OCI-LY7 (cell line): ENCODE results near the gene SLC25A29. TPM values are rescaled to one million over a fixed set of nuclear protein-coding genes. Genes with fewer than 3 reads are reported as not detected.

ENCODE experiments used
- BruUV-seq: library from RNA; stranded (reverse); fragments of 400-500 nt; replicated peaks from 2 replicates; lab custom pipeline; 2021; lab: Mats Ljungman, UMichigan
- CTCF ChIA-PET: fragments of 300-600 bp; sonication (Branson Sonifier 250); formaldehyde crosslinking; loops from one replicate; lab custom pipeline; 2022; ENCODE audit warnings: antibody characterized with exemption; ENCODE audit not compliant: unreplicated experiment; lab: Charles Lee
- POLR2A ChIA-PET: fragments of 300-600 bp; sonication (Branson Sonifier 250); formaldehyde crosslinking; loops from one replicate; lab custom pipeline; 2022; ENCODE audit warnings: antibody characterized with exemption; lab: Charles Lee
- DNase-seq: peaks from one replicate; pipeline ENCODE4 v3.0.0-alpha.2; 2015; ENCODE audit warnings: low spot score
- H2AFZ ChIP-seq: fragments of 200-600 bp; sonication (generic), shearing (Covaris generic); 2 replicates; pipeline ENCODE4 v1.6.1; 2014; ENCODE audit warnings: mild to moderate bottlenecking, antibody characterized with exemption, low read length, moderate library complexity
- H3K27ac ChIP-seq: fragments of 200-600 bp; sonication (generic); 2 replicates; pipeline ENCODE4 v1.5.1; 2014; ENCODE audit warnings: mixed run types, low read depth, mild to moderate bottlenecking, moderate library complexity, low read length, inconsistent platforms; ENCODE audit not compliant: poor library complexity, severe bottlenecking
- H3K36me3 ChIP-seq: fragments of 200-600 bp; sonication (generic); 2 replicates; pipeline ENCODE4 v1.6.1; 2014; ENCODE audit warnings: mild to moderate bottlenecking, antibody characterized with exemption, low read length, moderate library complexity, mixed read lengths; ENCODE audit not compliant: insufficient read depth
- H3K4me1 ChIP-seq: fragments of 200-600 bp; sonication (generic); 2 replicates; pipeline ENCODE4 v1.5.1; 2014; ENCODE audit warnings: mild to moderate bottlenecking, low read length; ENCODE audit not compliant: insufficient read depth, poor library complexity, severe bottlenecking
- H3K4me2 ChIP-seq: fragments of 200-600 bp; sonication (generic); 2 replicates; pipeline ENCODE4 v1.6.1; 2014; ENCODE audit warnings: mild to moderate bottlenecking, low read length
- H3K4me3 ChIP-seq: fragments of 200-600 bp; sonication (generic); 2 replicates; pipeline ENCODE4 v1.5.1; 2014; ENCODE audit warnings: mild to moderate bottlenecking, low read depth, low read length; ENCODE audit not compliant: poor library complexity, severe bottlenecking
- H3K79me2 ChIP-seq: fragments of 200-600 bp; sonication (generic); 2 replicates; pipeline ENCODE4 v1.6.1; 2016; ENCODE audit warnings: low read depth, mild to moderate bottlenecking, low read length, moderate library complexity, mixed read lengths; ENCODE audit not compliant: insufficient read depth
- H3K9me2 ChIP-seq: fragments of 200-600 bp; sonication (generic); 2 replicates; pipeline ENCODE4 v1.6.1; 2016; ENCODE audit warnings: mild to moderate bottlenecking, low read length, mixed read lengths; ENCODE audit not compliant: insufficient read depth
- H3K9me3 ChIP-seq: fragments of 200-600 bp; sonication (generic); 2 replicates; pipeline ENCODE4 v1.6.1; 2014; ENCODE audit warnings: mild to moderate bottlenecking, mixed run types, low read length, mixed read lengths
- H4K20me1 ChIP-seq: fragments of 200-600 bp; sonication (generic); 2 replicates; pipeline ENCODE4 v1.6.1; 2014; ENCODE audit warnings: mild to moderate bottlenecking, antibody characterized with exemption, low read length, moderate library complexity, mixed read lengths; ENCODE audit not compliant: insufficient read depth
- CTCF ChIP-seq: fragments of 200-600 bp; sonication (generic); conservative IDR thresholded peaks from 2 replicates; pipeline ENCODE4 v1.5.1; 2014; ENCODE audit warnings: mild to moderate bottlenecking, antibody characterized with exemption, low read length, moderate library complexity, mixed read lengths
- EZH2phosphoT487 ChIP-seq: fragments of 200-600 bp; sonication (generic); IDR thresholded peaks from 2 replicates; pipeline ENCODE4 v1.6.1; 2018; ENCODE audit warnings: low read depth, borderline replicate concordance, mild to moderate bottlenecking, mixed run types, antibody characterized with exemption, low read length, moderate library complexity, mixed read lengths
- intact Hi-C: fragments of 100-400 bp; cut with micrococcal nuclease; formaldehyde crosslinking; loops from one replicate; pipeline ENCODE4 v1.10.0; 2022; ENCODE audit not compliant: unreplicated experiment
- total RNA-seq, 2 experiments: library from RNA; depleted of rRNA in 1 of 2; stranded (reverse); fragments of >200 nt in 1 of 2; shearing (Covaris generic) in 1 of 2; gene quantifications; 2 replicates each; pipeline ENCODE4 v1.2.3, GENCODE V29; 2014 to 2022

Gene SLC25A29
- total RNA-seq, 2 experiments from 2014 or later = 14.6 to 34.8 TPM

DNA sequence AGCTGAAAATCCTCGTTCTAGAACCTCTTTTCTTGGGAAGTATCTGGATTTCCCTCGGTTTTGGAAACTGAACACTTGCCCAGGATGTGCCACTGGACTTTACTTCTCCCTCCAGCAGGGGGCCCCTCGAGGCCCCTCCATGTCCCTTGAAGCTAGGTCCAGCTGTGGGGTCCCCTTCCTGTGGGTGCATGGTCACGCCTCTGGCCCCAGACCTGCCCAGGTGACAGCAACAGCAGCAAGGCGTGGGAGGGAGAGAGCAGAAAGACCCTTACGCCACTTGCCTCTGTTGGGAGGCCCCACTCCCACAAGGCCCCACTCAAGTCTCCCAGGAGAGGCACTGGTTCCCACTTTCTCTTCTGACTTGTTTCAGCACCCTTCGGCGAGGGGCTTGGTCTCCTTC is 3.1 kb downstream of the SLC25A29 start:
- Histone ChIP-seq H3K36me3 (no peaks in the 10 kb centered on the region), H3K4me1 (peaks cover 14% of the 10 kb centered on the region), H4K20me1 (no peaks in the 10 kb centered on the region), H3K9me2 (no peaks in the 10 kb centered on the region), H2AFZ (no peak overlapping the region), H3K27ac (no peak overlapping the region), H3K9me3 (no peaks in the 10 kb centered on the region), H3K4me3 (no peak overlapping the region), H3K4me2 (no peak overlapping the region), H3K79me2 (no peaks in the 10 kb centered on the region)
- no peak for TF ChIP-seq EZH2phosphoT487
- TF ChIP-seq CTCF = peak; percentile 83
- ChIA-PET CTCF (interaction anchor here (0.7 kb wide), 1 partner anchor 8 kb away, joined by 4 read pairs; no protein-coding TSS in a partner anchor), POLR2A (interaction anchor here (0.7 kb wide), 1 partner anchor 820 kb away, joined by 4 read pairs; no protein-coding TSS in a partner anchor)
- DNase-seq = peak; percentile 25
- BruUV-seq = no TSS peak
- intact Hi-C loops = no loop called here

GRCh38 chr14:100302616-100303015 is 3.6 kb downstream of the SLC25A29 start:
- Histone ChIP-seq H4K20me1 (no peaks in the 10 kb centered on the region), H3K4me2 (no peak overlapping the region), H3K9me2 (no peaks in the 10 kb centered on the region), H3K36me3 (no peaks in the 10 kb centered on the region), H3K9me3 (no peaks in the 10 kb centered on the region), H3K27ac (no peak overlapping the region), H3K4me3 (no peak overlapping the region), H3K79me2 (no peaks in the 10 kb centered on the region), H2AFZ (no peak overlapping the region), H3K4me1 (peaks cover 14% of the 10 kb centered on the region)
- intact Hi-C loops = no loop called here
- TF ChIP-seq CTCF (no peak), EZH2phosphoT487 (no peak)
- no TSS peak for BruUV-seq
- ChIA-PET CTCF (no interaction called here), POLR2A (interaction anchor here (0.7 kb wide), 2 partner anchors 298 to 821 kb away, joined by 3 to 4 read pairs; no protein-coding TSS in a partner anchor)
- DNase-seq = no peak

GRCh38 chr14:100299238-100299560 is 7.0 kb downstream of the SLC25A29 start:
- Histone ChIP-seq H3K36me3 (no peaks in the 10 kb centered on the region), H3K4me2 (no peak overlapping the region), H3K4me3 (no peak overlapping the region), H2AFZ (no peak overlapping the region), H4K20me1 (no peaks in the 10 kb centered on the region), H3K9me2 (no peaks in the 10 kb centered on the region), H3K4me1 (peaks cover 17% of the 10 kb centered on the region), H3K79me2 (no peaks in the 10 kb centered on the region), H3K27ac (no peak overlapping the region), H3K9me3 (no peaks in the 10 kb centered on the region)
- intact Hi-C loops = no loop called here
- CTCF ChIA-PET = no interaction called here
- TF ChIP-seq EZH2phosphoT487 (no peak), CTCF (no peak)
- no peak for DNase-seq
- POLR2A ChIA-PET = no interaction called here
- BruUV-seq = no TSS peak
